MG63 (cell line): ENCODE results near the gene GALNT2. TPM values are rescaled to one million over a fixed set of nuclear protein-coding genes. Genes with fewer than 3 reads are reported as not detected.

Source experiments
- DNase-seq: peaks from one replicate; pipeline ENCODE4 v3.0.0-alpha.2; 2020
- H3K27me3 ChIP-seq: fragments of 250-450 bp; sonication (Bioruptor Pico); 2 replicates; pipeline ENCODE4 v1.5.1; 2020; ENCODE audit warnings: mild to moderate bottlenecking, moderate library complexity
- H3K36me3 ChIP-seq: fragments of 250-450 bp; sonication (Bioruptor Pico); 2 replicates; pipeline ENCODE4 v1.5.1; 2020; ENCODE audit warnings: mild to moderate bottlenecking, moderate library complexity
- H3K4me3 ChIP-seq: fragments of 250-450 bp; sonication (Bioruptor Pico); 2 replicates; pipeline ENCODE4 v1.5.1; 2020; ENCODE audit warnings: mild to moderate bottlenecking, moderate library complexity
- H3K9me3 ChIP-seq: fragments of 250-450 bp; sonication (Bioruptor Pico); 2 replicates; pipeline ENCODE4 v1.5.1; 2020; ENCODE audit warnings: mild to moderate bottlenecking, moderate library complexity
- total RNA-seq: library from RNA; depleted of rRNA; stranded (reverse); fragments of >200 nt; shearing (Covaris generic); gene quantifications from 2 replicates; pipeline ENCODE4 v1.2.3, GENCODE V29; 2014; ENCODE audit warnings: low replicate concordance

Gene GALNT2
- total RNA-seq, 1 experiment from 2014 or later: 149 TPM

GRCh38 chr1:230274254-230274653, 207.2 kb downstream of the GALNT2 start:
- H3K9me3 ChIP-seq: no peaks in the 10 kb centered on the region
- DNase-seq: no peak
- H3K27me3 ChIP-seq: no peaks in the 10 kb centered on the region
- H3K36me3 ChIP-seq: peaks cover 47% of the 10 kb centered on the region
- H3K4me3 ChIP-seq: no peak overlapping the region

GRCh38 chr1:230276401-230276800, 209.4 kb downstream of the GALNT2 start:
- Histone ChIP-seq H3K4me3 (no peak overlapping the region), H3K27me3 (no peaks in the 10 kb centered on the region), H3K36me3 (peaks cover 47% of the 10 kb centered on the region), H3K9me3 (no peaks in the 10 kb centered on the region)
- no peak for DNase-seq

- DNase-seq: no peak
- Histone ChIP-seq H3K4me3 (no peak overlapping the region), H3K36me3 (peaks cover 47% of the 10 kb centered on the region), H3K27me3 (no peaks in the 10 kb centered on the region), H3K9me3 (no peaks in the 10 kb centered on the region)
Observed at GRCh38 chr1:230277201-230278025, 210.4 kb downstream of the GALNT2 start.

GRCh38 chr1:230278376-230278775, 211.3 kb downstream of the GALNT2 start:
- no peak for DNase-seq
- H3K4me3 ChIP-seq: no peak overlapping the region
- no peaks in the 10 kb centered on the region for H3K27me3 ChIP-seq
- H3K36me3 ChIP-seq: peaks cover 47% of the 10 kb centered on the region
- no peaks in the 10 kb centered on the region for H3K9me3 ChIP-seq

GRCh38 chr1:230278871-230279582, 212.0 kb downstream of the GALNT2 start:
- Histone ChIP-seq H3K4me3 (no peak overlapping the region), H3K36me3 (peaks cover 47% of the 10 kb centered on the region), H3K27me3 (no peaks in the 10 kb centered on the region), H3K9me3 (no peaks in the 10 kb centered on the region)
- DNase-seq: no peak

GRCh38 chr1:230279583-230279945, 212.5 kb downstream of the GALNT2 start:
- H3K36me3 ChIP-seq: peaks cover 43% of the 10 kb centered on the region
- no peaks in the 10 kb centered on the region for H3K9me3 ChIP-seq
- no peak for DNase-seq
- no peak overlapping the region for H3K4me3 ChIP-seq
- H3K27me3 ChIP-seq: no peaks in the 10 kb centered on the region

GRCh38 chr1:230280054-230280795, 213.2 kb downstream of the GALNT2 start:
- H3K27me3 ChIP-seq: no peaks in the 10 kb centered on the region
- H3K36me3 ChIP-seq: peaks cover 36% of the 10 kb centered on the region
- no peak for DNase-seq
- H3K9me3 ChIP-seq: no peaks in the 10 kb centered on the region
- no peak overlapping the region for H3K4me3 ChIP-seq

GRCh38 chr1:230280906-230281413, 213.9 kb downstream of the GALNT2 start:
- no peak overlapping the region for H3K4me3 ChIP-seq
- DNase-seq: no peak
- H3K27me3 ChIP-seq: no peaks in the 10 kb centered on the region
- no peaks in the 10 kb centered on the region for H3K9me3 ChIP-seq
- peaks cover 32% of the 10 kb centered on the region for H3K36me3 ChIP-seq

- no peak for DNase-seq
- no peak overlapping the region for H3K4me3 ChIP-seq
Observed at GRCh38 chr1:230281556-230281955, 214.5 kb downstream of the GALNT2 start.

GRCh38 chr1:230282157-230282556, 215.1 kb downstream of the GALNT2 start:
- no peaks in the 10 kb centered on the region for H3K27me3 ChIP-seq
- H3K36me3 ChIP-seq: peaks cover 20% of the 10 kb centered on the region
- no peaks in the 10 kb centered on the region for H3K9me3 ChIP-seq
- no peak for DNase-seq
- H3K4me3 ChIP-seq: no peak overlapping the region

More at GRCh38 chr1:230281556-230281955, 214.5 kb downstream of the GALNT2 start:
- Histone ChIP-seq H3K36me3 (peaks cover 26% of the 10 kb centered on the region), H3K27me3 (no peaks in the 10 kb centered on the region), H3K9me3 (no peaks in the 10 kb centered on the region)

- Histone ChIP-seq H3K27me3 (no peaks in the 10 kb centered on the region), H3K9me3 (no peaks in the 10 kb centered on the region), H3K4me3 (no peak overlapping the region), H3K36me3 (peaks cover 13% of the 10 kb centered on the region)
- DNase-seq: no peak
Observed at GRCh38 chr1:230283678-230284077, 216.6 kb downstream of the GALNT2 start.

GRCh38 chr1:230284891-230285290, 217.9 kb downstream of the GALNT2 start:
- H3K4me3 ChIP-seq: no peak overlapping the region
- H3K36me3 ChIP-seq: peaks cover 5% of the 10 kb centered on the region
- DNase-seq: no peak
- no peaks in the 10 kb centered on the region for H3K27me3 ChIP-seq
- H3K9me3 ChIP-seq: no peaks in the 10 kb centered on the region

GRCh38 chr1:230285351-230285750, 218.3 kb downstream of the GALNT2 start:
- Histone ChIP-seq H3K27me3 (no peaks in the 10 kb centered on the region), H3K9me3 (no peaks in the 10 kb centered on the region), H3K4me3 (no peak overlapping the region), H3K36me3 (peaks cover under 1% of the 10 kb centered on the region)
- no peak for DNase-seq

GRCh38 chr1:230286166-230286889, 219.3 kb downstream of the GALNT2 start:
- no peaks in the 10 kb centered on the region for H3K27me3 ChIP-seq
- no peak for DNase-seq
- H3K36me3 ChIP-seq: no peaks in the 10 kb centered on the region; the same call in none of the 2 replicates
- H3K9me3 ChIP-seq: no peaks in the 10 kb centered on the region
- no peak overlapping the region for H3K4me3 ChIP-seq

- Histone ChIP-seq H3K9me3 (no peaks in the 10 kb centered on the region), H3K27me3 (no peaks in the 10 kb centered on the region), H3K36me3 (no peaks in the 10 kb centered on the region; the same call in 1 of the 2 replicates), H3K4me3 (no peak overlapping the region)
- no peak for DNase-seq
Observed at GRCh38 chr1:230286890-230287269, 219.8 kb downstream of the GALNT2 start.

GRCh38 chr1:230287674-230288315, 220.8 kb downstream of the GALNT2 start:
- no peaks in the 10 kb centered on the region; the same call in 1 of the 2 replicates for H3K36me3 ChIP-seq
- H3K4me3 ChIP-seq: no peak overlapping the region
- DNase-seq: no peak
- H3K9me3 ChIP-seq: no peaks in the 10 kb centered on the region
- no peaks in the 10 kb centered on the region for H3K27me3 ChIP-seq
